Panc1 (cell line): ENCODE measurements around the gene EAF1. TPM values are rescaled to one million over a fixed set of nuclear protein-coding genes. Genes with fewer than 3 reads are reported as not detected.

Source experiments
- ATAC-seq: fragments of 200-7000 bp; cut with Tn5 transposase; 2 replicates; pipeline ENCODE4 v1.9.1; 2020; ENCODE audit warnings: mild to moderate bottlenecking, moderate library complexity
- BruUV-seq: library from RNA; stranded (reverse); fragments of 400-500 nt; replicated peaks from 2 replicates; lab custom pipeline; 2021; lab: Mats Ljungman, UMichigan
- CTCF ChIA-PET: fragments of 300-600 bp; sonication (Branson Sonifier 250); formaldehyde crosslinking; loops from one replicate; lab custom pipeline; 2022; ENCODE audit warnings: antibody characterized with exemption; lab: Charles Lee
- POLR2A ChIA-PET: fragments of 300-600 bp; sonication (Branson Sonifier 250); formaldehyde crosslinking; loops from one replicate; lab custom pipeline; 2022; ENCODE audit warnings: antibody characterized with exemption; lab: Charles Lee
- DNase-seq: peaks from one replicate; pipeline ENCODE4 v3.0.0-alpha.2; 2010; ENCODE audit warnings: low read depth, low spot score
- H3K27ac ChIP-seq: 2 replicates; pipeline ENCODE4 v1.5.1; 2011; ENCODE audit warnings: mild to moderate bottlenecking, low read length, inconsistent platforms
- H3K27me3 ChIP-seq: fragments of 200-500 bp; sonication (Bioruptor generic); 2 replicates; pipeline ENCODE4 v1.6.0; 2014; ENCODE audit warnings: low read length, inconsistent platforms; ENCODE audit not compliant: control insufficient read depth, insufficient read depth
- H3K36me3 ChIP-seq: fragments of 200-500 bp; sonication (Bioruptor generic); 2 replicates; pipeline ENCODE4 v1.5.1; 2014; ENCODE audit warnings: inconsistent platforms, mild to moderate bottlenecking, low read length, moderate library complexity; ENCODE audit not compliant: control insufficient read depth, insufficient read depth
- H3K4me1 ChIP-seq: 2 replicates; pipeline ENCODE4 v1.5.1; 2011; ENCODE audit warnings: inconsistent platforms, mild to moderate bottlenecking, low read length, moderate library complexity; ENCODE audit not compliant: control insufficient read depth, insufficient read depth
- H3K4me3 ChIP-seq, 2 experiments: 2 replicates each; pipeline ENCODE4 v1.5.1; 2011 to 2012; ENCODE audit warnings: low read depth in 2 of 2, low read length in 2 of 2, mild to moderate bottlenecking in 2 of 2, inconsistent platforms in 1 of 2, moderate library complexity in 1 of 2
- H3K9me3 ChIP-seq: fragments of 200-500 bp; sonication (Bioruptor generic); 2 replicates; pipeline ENCODE4 v1.5.1; 2014; ENCODE audit warnings: low read depth, mild to moderate bottlenecking, inconsistent platforms, low read length, moderate library complexity; ENCODE audit not compliant: control insufficient read depth, insufficient read depth
- CTCF ChIP-seq: fragments of 450-650 bp; IDR thresholded peaks from 2 replicates; pipeline ENCODE4 v1.5.1; 2017; ENCODE audit warnings: mild to moderate bottlenecking
- POLR2AphosphoS5 ChIP-seq: IDR thresholded peaks from 2 replicates; pipeline ENCODE4 v1.6.1; 2012; ENCODE audit warnings: mild to moderate bottlenecking, low read depth, low read length, moderate library complexity
- REST ChIP-seq, 2 experiments: IDR thresholded peaks; 2 replicates each; pipeline ENCODE4 v1.6.1; 2011 to 2012; ENCODE audit warnings: low read depth in 2 of 2, control low read depth in 1 of 2, low read length in 1 of 2, mild to moderate bottlenecking in 1 of 2, moderate library complexity in 1 of 2; ENCODE audit not compliant: insufficient read depth in 1 of 2
- SIN3A ChIP-seq: IDR thresholded peaks from 2 replicates; pipeline ENCODE4 v1.6.1; 2012; ENCODE audit warnings: low read depth, mild to moderate bottlenecking, low read length, moderate library complexity, borderline replicate concordance; ENCODE audit not compliant: insufficient read depth
- TCF7L2 ChIP-seq: IDR thresholded peaks from 2 replicates; pipeline ENCODE4 v1.6.1; 2011; ENCODE audit warnings: mild to moderate bottlenecking, low read depth, low read length, inconsistent platforms
- in situ Hi-C: cut with HindIII; loops from 2 replicates; pipeline ENCODE4 v1.10.0; 2016; ENCODE audit warnings: low sequenced_read_pairs, low pct_unique_long_range_greater_than_20kb
- intact Hi-C: fragments of 100-400 bp; cut with micrococcal nuclease; formaldehyde crosslinking; loops from one replicate; pipeline ENCODE4 v1.10.0; 2022; ENCODE audit not compliant: unreplicated experiment
- total RNA-seq: library from RNA; stranded (reverse); gene quantifications from one replicate; pipeline ENCODE4 v1.2.1, GENCODE V29; 2021; ENCODE audit not compliant: unreplicated experiment

Gene EAF1
- total RNA-seq, 1 experiment from 2014 or later: 16.1 TPM

- CTCF ChIA-PET: no interaction called here
Observed at GRCh38 chr3:15486979-15487378, 59.6 kb downstream of the EAF1 start.

GRCh38 chr3:15488002-15488401 lies 60.6 kb downstream of the EAF1 start:
- intact Hi-C loops: no loop called here
- ATAC-seq: no peak
- BruUV-seq: no TSS peak

More at GRCh38 chr3:15486979-15487378, 59.6 kb downstream of the EAF1 start:
- ATAC-seq (no peak), DNase-seq (no peak)
- no peaks in the 10 kb centered on the region for H3K9me3 ChIP-seq
- TF ChIP-seq TCF7L2: no peak
- TF ChIP-seq SIN3A: no peak
- TF ChIP-seq REST (IDR thresholded peaks at IDR 0.05; ENCODE audit: insufficient read depth in 1 of 2, low read depth in 2 of 2, low read length in 1 of 2): no peak
- no peak for TF ChIP-seq POLR2AphosphoS5
- no peak for TF ChIP-seq CTCF
- BruUV-seq: no TSS peak
- POLR2A ChIA-PET: no interaction called here
- no peak overlapping the region for H3K4me3 ChIP-seq
- no peak overlapping the region for H3K27ac ChIP-seq
- H3K27me3 ChIP-seq: no peaks in the 10 kb centered on the region
- H3K36me3 ChIP-seq: no peaks in the 10 kb centered on the region
- H3K4me1 ChIP-seq: no peaks in the 10 kb centered on the region
- intact Hi-C loops: no loop called here
- in situ Hi-C loops: no loop called here

More at GRCh38 chr3:15488002-15488401, 60.6 kb downstream of the EAF1 start:
- in situ Hi-C loops: no loop called here
- Histone ChIP-seq H3K4me1 (no peaks in the 10 kb centered on the region), H3K27ac (no peak overlapping the region), H3K9me3 (no peaks in the 10 kb centered on the region), H3K27me3 (no peaks in the 10 kb centered on the region), H3K36me3 (no peaks in the 10 kb centered on the region), H3K4me3 (no peak overlapping the region)
- DNase-seq: no peak
- ChIA-PET CTCF (no interaction called here), POLR2A (no interaction called here)
- TF ChIP-seq REST (IDR thresholded peaks at IDR 0.05; ENCODE audit: insufficient read depth in 1 of 2, low read depth in 2 of 2, low read length in 1 of 2) (no peak), SIN3A (no peak), POLR2AphosphoS5 (no peak), CTCF (no peak), TCF7L2 (no peak)
